ENCODE results near the gene PRR15L. TPM values are rescaled to one million over a fixed set of nuclear protein-coding genes. Genes with fewer than 3 reads are reported as not detected.

PRR15L gene
- total RNA-seq, 1 experiment from 2014 or later: not detected

DNA sequence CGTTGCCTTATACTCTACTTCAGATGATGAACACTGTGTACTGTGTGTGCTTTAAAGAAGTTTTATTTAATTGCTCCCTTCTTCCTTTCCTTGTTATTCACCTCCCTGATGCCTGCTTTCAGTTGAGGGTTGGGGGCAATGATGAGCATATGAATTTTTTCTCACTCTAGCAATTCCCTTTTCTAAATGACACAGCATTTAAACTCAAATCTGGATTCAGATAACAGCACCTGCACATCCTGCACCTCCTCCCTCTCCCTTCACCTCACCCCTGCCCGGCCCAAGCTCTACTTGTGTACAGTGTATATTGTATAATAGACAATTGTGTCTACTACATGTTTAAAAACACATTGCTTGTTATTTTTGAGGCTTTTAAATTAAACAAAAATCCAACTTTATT is 29.3 kb downstream of the PRR15L start:
- Mint-ChIP-seq H3K4me3 (no peak overlapping the region), H3K4me1 (no peaks in the 10 kb centered on the region), H3K36me3 (ENCODE audit: insufficient read depth in 1 of 3, low read depth in 3 of 3) (peaks cover 13 to 44% (median 34%) of the 10 kb centered on the region in 3 experiments; a peak in 6 of 7 replicates), H3K9me3 (no peaks in the 10 kb centered on the region; a peak in 1 of 5 replicates), H3K27ac (no peak overlapping the region), H3K27me3 (ENCODE audit: low read depth) (no peaks in the 10 kb centered on the region)
- no peaks in the 10 kb centered on the region for H4K20me1 ChIP-seq (ENCODE audit: control insufficient read depth, insufficient read depth, insufficient read length)
- no peak overlapping the region for H3K9ac ChIP-seq (ENCODE audit: extremely low read depth, insufficient read length, low read length)
- H2BK5ac ChIP-seq (ENCODE audit: insufficient read length, low read length): no peak overlapping the region
- H2BK20ac ChIP-seq (ENCODE audit: low read depth, low read length, poor library complexity, severe bottlenecking): no peak overlapping the region
- H3K4me1 ChIP-seq (ENCODE audit: insufficient read depth, low read length): no peaks in the 10 kb centered on the region
- no peak overlapping the region for H3T11ph ChIP-seq (ENCODE audit: low read length)
- no peak overlapping the region for H4K91ac ChIP-seq (ENCODE audit: insufficient read length, low read depth, low read length)
- H3K79me2 ChIP-seq (ENCODE audit: insufficient read depth, low read length): no peaks in the 10 kb centered on the region
- H3K79me1 ChIP-seq (ENCODE audit: insufficient read depth, low read depth, low read length, poor library complexity, severe bottlenecking): no peaks in the 10 kb centered on the region
- H2AFZ ChIP-seq (ENCODE audit: low read length): no peak overlapping the region
- no peak overlapping the region for H3K18ac ChIP-seq (ENCODE audit: insufficient read length, low read depth, low read length)
- no peak overlapping the region for H3K23ac ChIP-seq (ENCODE audit: insufficient read length, low read depth, low read length)
- TF ChIP-seq, protein P1, sequence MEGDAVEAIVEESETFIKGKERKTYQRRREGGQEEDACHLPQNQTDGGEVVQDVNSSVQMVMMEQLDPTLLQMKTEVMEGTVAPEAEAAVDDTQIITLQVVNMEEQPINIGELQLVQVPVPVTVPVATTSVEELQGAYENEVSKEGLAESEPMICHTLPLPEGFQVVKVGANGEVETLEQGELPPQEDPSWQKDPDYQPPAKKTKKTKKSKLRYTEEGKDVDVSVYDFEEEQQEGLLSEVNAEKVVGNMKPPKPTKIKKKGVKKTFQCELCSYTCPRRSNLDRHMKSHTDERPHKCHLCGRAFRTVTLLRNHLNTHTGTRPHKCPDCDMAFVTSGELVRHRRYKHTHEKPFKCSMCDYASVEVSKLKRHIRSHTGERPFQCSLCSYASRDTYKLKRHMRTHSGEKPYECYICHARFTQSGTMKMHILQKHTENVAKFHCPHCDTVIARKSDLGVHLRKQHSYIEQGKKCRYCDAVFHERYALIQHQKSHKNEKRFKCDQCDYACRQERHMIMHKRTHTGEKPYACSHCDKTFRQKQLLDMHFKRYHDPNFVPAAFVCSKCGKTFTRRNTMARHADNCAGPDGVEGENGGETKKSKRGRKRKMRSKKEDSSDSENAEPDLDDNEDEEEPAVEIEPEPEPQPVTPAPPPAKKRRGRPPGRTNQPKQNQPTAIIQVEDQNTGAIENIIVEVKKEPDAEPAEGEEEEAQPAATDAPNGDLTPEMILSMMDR (conservative IDR thresholded peaks at IDR 0.05): no peak
- H3K4ac ChIP-seq (ENCODE audit: low read depth, low read length): no peak overlapping the region
- no peaks in the 10 kb centered on the region for H3K23me2 ChIP-seq (ENCODE audit: insufficient read length, low read depth, low read length, poor library complexity, severe bottlenecking)
- no peaks in the 10 kb centered on the region for H3K9me3 ChIP-seq (ENCODE audit: control insufficient read depth, low read depth, low read length)
- WGBS (ENCODE audit: extremely low coverage, insufficient read length, low lambda C conversion rate): no CpG with 5 or more reads among the region's 2 CpGs
- no peak overlapping the region for H2AK5ac ChIP-seq (ENCODE audit: insufficient read length, low read length)
- H2BK12ac ChIP-seq (ENCODE audit: insufficient read length, low read depth, low read length): no peak overlapping the region
- no peak overlapping the region for H3K14ac ChIP-seq (ENCODE audit: insufficient read depth, low read length)
- no peak overlapping the region for H3K56ac ChIP-seq (ENCODE audit: insufficient read length, low read depth, low read length)
- H2BK15ac ChIP-seq (ENCODE audit: low read depth, low read length): no peak overlapping the region
- no peaks in the 10 kb centered on the region for H3K27me3 ChIP-seq (ENCODE audit: insufficient read depth, low read length)
- no peak for DNase-seq
- H3K4me2 ChIP-seq (ENCODE audit: insufficient read depth, insufficient read length, low read length): no peak overlapping the region
- no peak overlapping the region for H4K8ac ChIP-seq (replicated peaks; ENCODE audit: insufficient read length, low read depth, low read length)
- no peak overlapping the region for H2BK120ac ChIP-seq (ENCODE audit: low read depth, low read length, poor library complexity, severe bottlenecking)
- no peak overlapping the region for H3K27ac ChIP-seq (ENCODE audit: insufficient read length, low read depth, low read length)
- H4K5ac ChIP-seq (ENCODE audit: insufficient read length, low read depth, low read length): no peak overlapping the region
